ENCODE data around the gene EGR4.

GRCh38 chr2:73268830-73269685 is 24.3 kb downstream of the EGR4 start:
- TF ChIP-seq CTCF (IDR thresholded peaks at IDR 0.05; ENCODE audit: low read depth, low read length) (no peak), POLR2A (IDR thresholded peaks at IDR 0.05; ENCODE audit: extremely low read depth, insufficient read length) (no peak)
